ENCODE results near the gene SRGAP3.

SRGAP3 gene

DNA sequence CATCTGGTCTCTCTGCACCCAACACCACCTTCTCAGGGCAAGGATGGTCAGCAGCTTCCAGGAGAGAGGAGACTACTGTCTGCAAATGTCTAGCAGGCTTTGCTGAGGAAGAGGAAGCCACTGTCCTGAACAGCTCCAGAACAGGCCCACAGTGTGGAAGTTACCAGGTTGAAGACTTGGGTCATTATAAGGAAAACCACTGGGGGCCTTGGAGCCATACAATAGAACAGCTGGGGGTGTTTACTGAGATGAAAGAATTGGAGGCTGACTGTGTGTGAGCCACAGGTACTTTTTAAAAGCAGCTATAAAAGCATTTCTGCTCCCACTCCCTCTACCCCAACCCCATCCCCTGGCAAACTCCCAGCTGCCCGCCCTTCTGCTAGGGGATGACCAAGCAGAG is 24.2 kb downstream of the SRGAP3 start:
- Histone ChIP-seq H3K9ac (ENCODE audit: low read length) (no peak overlapping the region), H3K27ac (ENCODE audit: low read depth, low read length, poor library complexity, severe bottlenecking) (no peak overlapping the region)

DNA sequence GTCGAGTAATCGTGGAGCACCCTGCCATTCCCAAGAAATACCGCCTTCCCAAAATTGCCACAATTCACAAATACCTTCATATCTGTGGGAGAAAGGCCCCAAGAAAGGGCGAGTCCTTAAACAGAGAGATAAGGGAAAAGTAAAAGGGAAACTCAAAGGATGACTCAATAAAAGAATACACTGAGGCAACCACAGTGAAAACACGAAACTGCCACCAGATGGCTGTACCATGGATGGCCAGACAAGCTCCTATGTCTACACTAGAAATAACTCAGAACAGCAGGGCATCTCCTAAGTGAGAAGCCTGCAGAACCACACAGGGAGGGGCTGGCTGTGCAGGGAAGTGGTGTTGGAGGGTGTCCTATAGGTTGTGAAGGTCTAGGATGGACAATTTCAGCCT is 25.0 kb downstream of the SRGAP3 start:
- no peak overlapping the region for H3K27ac ChIP-seq (ENCODE audit: low read depth, low read length, poor library complexity, severe bottlenecking)
- H2AFZ ChIP-seq (ENCODE audit: low read length), result no peak overlapping the region

More for the DNA sequence above, 24.2 kb downstream of the SRGAP3 start:
- TF ChIP-seq EZH2 (IDR thresholded peaks at IDR 0.05; ENCODE audit: borderline replicate concordance, low read length), result no peak
- TF ChIP-seq, protein P1, sequence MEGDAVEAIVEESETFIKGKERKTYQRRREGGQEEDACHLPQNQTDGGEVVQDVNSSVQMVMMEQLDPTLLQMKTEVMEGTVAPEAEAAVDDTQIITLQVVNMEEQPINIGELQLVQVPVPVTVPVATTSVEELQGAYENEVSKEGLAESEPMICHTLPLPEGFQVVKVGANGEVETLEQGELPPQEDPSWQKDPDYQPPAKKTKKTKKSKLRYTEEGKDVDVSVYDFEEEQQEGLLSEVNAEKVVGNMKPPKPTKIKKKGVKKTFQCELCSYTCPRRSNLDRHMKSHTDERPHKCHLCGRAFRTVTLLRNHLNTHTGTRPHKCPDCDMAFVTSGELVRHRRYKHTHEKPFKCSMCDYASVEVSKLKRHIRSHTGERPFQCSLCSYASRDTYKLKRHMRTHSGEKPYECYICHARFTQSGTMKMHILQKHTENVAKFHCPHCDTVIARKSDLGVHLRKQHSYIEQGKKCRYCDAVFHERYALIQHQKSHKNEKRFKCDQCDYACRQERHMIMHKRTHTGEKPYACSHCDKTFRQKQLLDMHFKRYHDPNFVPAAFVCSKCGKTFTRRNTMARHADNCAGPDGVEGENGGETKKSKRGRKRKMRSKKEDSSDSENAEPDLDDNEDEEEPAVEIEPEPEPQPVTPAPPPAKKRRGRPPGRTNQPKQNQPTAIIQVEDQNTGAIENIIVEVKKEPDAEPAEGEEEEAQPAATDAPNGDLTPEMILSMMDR (IDR thresholded peaks at IDR 0.05; ENCODE audit: low read length), result no peak
- H3K4me1 ChIP-seq (ENCODE audit: insufficient read depth, low read length, severe bottlenecking), result no peaks in the 10 kb centered on the region
- no peak overlapping the region for H3K4me2 ChIP-seq (ENCODE audit: low read length)
- no peaks in the 10 kb centered on the region for H3K36me3 ChIP-seq (ENCODE audit: insufficient read depth, low read length)
- no peaks in the 10 kb centered on the region for H4K20me1 ChIP-seq (ENCODE audit: insufficient read depth, low read length)
- no peak overlapping the region for H2AFZ ChIP-seq (ENCODE audit: low read length)
- no peaks in the 10 kb centered on the region for H3K9me2 ChIP-seq (ENCODE audit: low read depth, low read length)
- H3K4me3 ChIP-seq (ENCODE audit: low read depth, low read length, poor library complexity, severe bottlenecking), result no peak overlapping the region
- H3K27me3 ChIP-seq (ENCODE audit: insufficient read depth, low read length), result 0 out of 2 replicates have a peak, but pooled peaks cover 6% of the 10 kb centered on the region
- H3K79me2 ChIP-seq (ENCODE audit: insufficient read depth, low read length), result no peaks in the 10 kb centered on the region
- no peaks in the 10 kb centered on the region for H3K9me3 ChIP-seq (ENCODE audit: low read length)
- H3F3A ChIP-seq (ENCODE audit: insufficient read depth, low read length), result no peaks in the 10 kb centered on the region

DNA sequence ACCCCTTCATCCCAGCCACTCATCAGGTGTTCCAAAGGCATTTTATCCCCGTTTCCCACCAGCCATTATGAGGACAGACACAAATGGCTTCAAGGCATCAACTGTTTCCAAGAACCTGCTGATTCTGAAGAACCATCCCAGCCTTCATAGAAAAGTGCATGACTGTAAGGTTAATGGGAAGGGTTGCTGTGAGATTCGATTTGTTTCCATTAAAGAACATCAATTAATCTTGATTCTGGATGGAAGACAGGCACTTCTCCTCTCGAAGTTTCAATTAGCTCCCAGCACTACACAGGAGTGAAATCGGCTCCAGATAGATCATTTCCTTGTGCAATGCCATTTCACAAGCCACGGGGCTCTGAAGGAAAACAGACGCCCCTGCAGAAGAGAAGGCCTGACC is 25.8 kb downstream of the SRGAP3 start:
- Histone ChIP-seq H2AFZ (ENCODE audit: low read length) (no peak overlapping the region), H3K4me3 (ENCODE audit: low read depth, low read length, poor library complexity, severe bottlenecking) (no peak overlapping the region), H3K4me2 (ENCODE audit: low read length) (no peak overlapping the region), H3F3A (ENCODE audit: insufficient read depth, low read length) (no peaks in the 10 kb centered on the region), H3K9me2 (ENCODE audit: low read depth, low read length) (no peaks in the 10 kb centered on the region), H3K27me3 (ENCODE audit: insufficient read depth, low read length) (0 out of 2 replicates have a peak, but pooled peaks cover 6% of the 10 kb centered on the region), H4K20me1 (ENCODE audit: insufficient read depth, low read length) (no peaks in the 10 kb centered on the region), H3K79me2 (ENCODE audit: insufficient read depth, low read length) (no peaks in the 10 kb centered on the region), H3K9me3 (ENCODE audit: low read length) (no peaks in the 10 kb centered on the region), H3K9ac (ENCODE audit: low read length) (no peak overlapping the region), H3K36me3 (ENCODE audit: insufficient read depth, low read length) (no peaks in the 10 kb centered on the region), H3K27ac (ENCODE audit: low read depth, low read length, poor library complexity, severe bottlenecking) (no peak overlapping the region), H3K4me1 (ENCODE audit: insufficient read depth, low read length, severe bottlenecking) (no peaks in the 10 kb centered on the region)
- no peak for TF ChIP-seq EZH2 (IDR thresholded peaks at IDR 0.05; ENCODE audit: borderline replicate concordance, low read length)
- TF ChIP-seq, protein P1 (IDR thresholded peaks at IDR 0.05; ENCODE audit: low read length), result no peak

More for the DNA sequence above, 25.0 kb downstream of the SRGAP3 start:
- H3K9me3 ChIP-seq (ENCODE audit: low read length), result no peaks in the 10 kb centered on the region
- H3F3A ChIP-seq (ENCODE audit: insufficient read depth, low read length), result no peaks in the 10 kb centered on the region
- H3K79me2 ChIP-seq (ENCODE audit: insufficient read depth, low read length), result no peaks in the 10 kb centered on the region
- no peak overlapping the region for H3K9ac ChIP-seq (ENCODE audit: low read length)
- 0 out of 2 replicates have a peak, but pooled peaks cover 6% of the 10 kb centered on the region for H3K27me3 ChIP-seq (ENCODE audit: insufficient read depth, low read length)
- H3K36me3 ChIP-seq (ENCODE audit: insufficient read depth, low read length), result no peaks in the 10 kb centered on the region
- no peak overlapping the region for H3K4me3 ChIP-seq (ENCODE audit: low read depth, low read length, poor library complexity, severe bottlenecking)
- H3K4me2 ChIP-seq (ENCODE audit: low read length), result no peak overlapping the region
- no peaks in the 10 kb centered on the region for H4K20me1 ChIP-seq (ENCODE audit: insufficient read depth, low read length)
- TF ChIP-seq EZH2 (IDR thresholded peaks at IDR 0.05; ENCODE audit: borderline replicate concordance, low read length), result no peak
- TF ChIP-seq, protein P1 (IDR thresholded peaks at IDR 0.05; ENCODE audit: low read length), result no peak
- H3K4me1 ChIP-seq (ENCODE audit: insufficient read depth, low read length, severe bottlenecking), result no peaks in the 10 kb centered on the region
- H3K9me2 ChIP-seq (ENCODE audit: low read depth, low read length), result no peaks in the 10 kb centered on the region
